Panc1 (cell line): ENCODE data around the gene SLC22A15.

Experiments
- SIN3A ChIP-seq: IDR thresholded peaks from 2 replicates; pipeline ENCODE4 v1.6.1; 2012; ENCODE audit warnings: low read depth, mild to moderate bottlenecking, low read length, moderate library complexity, borderline replicate concordance; ENCODE audit not compliant: insufficient read depth
- TCF7L2 ChIP-seq: IDR thresholded peaks from 2 replicates; pipeline ENCODE4 v1.6.1; 2011; ENCODE audit warnings: mild to moderate bottlenecking, low read depth, low read length, inconsistent platforms
- TF ChIP-seq, protein P1 (sequence below): fragments of 450-650 bp; IDR thresholded peaks from 2 replicates; pipeline ENCODE4 v1.5.1; 2017; ENCODE audit warnings: mild to moderate bottlenecking
- TF ChIP-seq, protein P2 (sequence below), 2 experiments: IDR thresholded peaks; 2 replicates each; pipeline ENCODE4 v1.6.1; 2011 to 2012; ENCODE audit warnings: low read depth in 2 of 2, control low read depth in 1 of 2, low read length in 1 of 2, mild to moderate bottlenecking in 1 of 2, moderate library complexity in 1 of 2; ENCODE audit not compliant: insufficient read depth in 1 of 2

- TF ChIP-seq, protein P1, sequence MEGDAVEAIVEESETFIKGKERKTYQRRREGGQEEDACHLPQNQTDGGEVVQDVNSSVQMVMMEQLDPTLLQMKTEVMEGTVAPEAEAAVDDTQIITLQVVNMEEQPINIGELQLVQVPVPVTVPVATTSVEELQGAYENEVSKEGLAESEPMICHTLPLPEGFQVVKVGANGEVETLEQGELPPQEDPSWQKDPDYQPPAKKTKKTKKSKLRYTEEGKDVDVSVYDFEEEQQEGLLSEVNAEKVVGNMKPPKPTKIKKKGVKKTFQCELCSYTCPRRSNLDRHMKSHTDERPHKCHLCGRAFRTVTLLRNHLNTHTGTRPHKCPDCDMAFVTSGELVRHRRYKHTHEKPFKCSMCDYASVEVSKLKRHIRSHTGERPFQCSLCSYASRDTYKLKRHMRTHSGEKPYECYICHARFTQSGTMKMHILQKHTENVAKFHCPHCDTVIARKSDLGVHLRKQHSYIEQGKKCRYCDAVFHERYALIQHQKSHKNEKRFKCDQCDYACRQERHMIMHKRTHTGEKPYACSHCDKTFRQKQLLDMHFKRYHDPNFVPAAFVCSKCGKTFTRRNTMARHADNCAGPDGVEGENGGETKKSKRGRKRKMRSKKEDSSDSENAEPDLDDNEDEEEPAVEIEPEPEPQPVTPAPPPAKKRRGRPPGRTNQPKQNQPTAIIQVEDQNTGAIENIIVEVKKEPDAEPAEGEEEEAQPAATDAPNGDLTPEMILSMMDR = no peak
- TF ChIP-seq TCF7L2 (no peak), SIN3A (no peak)
- TF ChIP-seq, protein P2, sequence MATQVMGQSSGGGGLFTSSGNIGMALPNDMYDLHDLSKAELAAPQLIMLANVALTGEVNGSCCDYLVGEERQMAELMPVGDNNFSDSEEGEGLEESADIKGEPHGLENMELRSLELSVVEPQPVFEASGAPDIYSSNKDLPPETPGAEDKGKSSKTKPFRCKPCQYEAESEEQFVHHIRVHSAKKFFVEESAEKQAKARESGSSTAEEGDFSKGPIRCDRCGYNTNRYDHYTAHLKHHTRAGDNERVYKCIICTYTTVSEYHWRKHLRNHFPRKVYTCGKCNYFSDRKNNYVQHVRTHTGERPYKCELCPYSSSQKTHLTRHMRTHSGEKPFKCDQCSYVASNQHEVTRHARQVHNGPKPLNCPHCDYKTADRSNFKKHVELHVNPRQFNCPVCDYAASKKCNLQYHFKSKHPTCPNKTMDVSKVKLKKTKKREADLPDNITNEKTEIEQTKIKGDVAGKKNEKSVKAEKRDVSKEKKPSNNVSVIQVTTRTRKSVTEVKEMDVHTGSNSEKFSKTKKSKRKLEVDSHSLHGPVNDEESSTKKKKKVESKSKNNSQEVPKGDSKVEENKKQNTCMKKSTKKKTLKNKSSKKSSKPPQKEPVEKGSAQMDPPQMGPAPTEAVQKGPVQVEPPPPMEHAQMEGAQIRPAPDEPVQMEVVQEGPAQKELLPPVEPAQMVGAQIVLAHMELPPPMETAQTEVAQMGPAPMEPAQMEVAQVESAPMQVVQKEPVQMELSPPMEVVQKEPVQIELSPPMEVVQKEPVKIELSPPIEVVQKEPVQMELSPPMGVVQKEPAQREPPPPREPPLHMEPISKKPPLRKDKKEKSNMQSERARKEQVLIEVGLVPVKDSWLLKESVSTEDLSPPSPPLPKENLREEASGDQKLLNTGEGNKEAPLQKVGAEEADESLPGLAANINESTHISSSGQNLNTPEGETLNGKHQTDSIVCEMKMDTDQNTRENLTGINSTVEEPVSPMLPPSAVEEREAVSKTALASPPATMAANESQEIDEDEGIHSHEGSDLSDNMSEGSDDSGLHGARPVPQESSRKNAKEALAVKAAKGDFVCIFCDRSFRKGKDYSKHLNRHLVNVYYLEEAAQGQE (IDR thresholded peaks at IDR 0.05; ENCODE audit: insufficient read depth in 1 of 2, low read depth in 2 of 2, low read length in 1 of 2) = no peak
These were observed 128.4 kb downstream of the SLC22A15 start for GRCh38 chr1:116104667-116105066.
